WI38 (cell line): ENCODE measurements around the gene LMO1.
A peak's percentile ranks its signal among the peaks of the same experiment; 100 is the strongest.

Experiments used
- H3K4me3 ChIP-seq: 2 replicates; pipeline ENCODE4 v1.5.1; 2011; ENCODE audit warnings: low read depth, mild to moderate bottlenecking, control low read depth, low read length
- TF ChIP-seq, protein P1 (sequence below): IDR thresholded peaks from 2 replicates; pipeline ENCODE4 v1.5.1; 2012; ENCODE audit warnings: low read depth, mild to moderate bottlenecking, control low read depth, low read length

Gene LMO1

GRCh38 chr11:8251616-8252295 lies 11.9 kb downstream of the LMO1 start:
- TF ChIP-seq, protein P1, sequence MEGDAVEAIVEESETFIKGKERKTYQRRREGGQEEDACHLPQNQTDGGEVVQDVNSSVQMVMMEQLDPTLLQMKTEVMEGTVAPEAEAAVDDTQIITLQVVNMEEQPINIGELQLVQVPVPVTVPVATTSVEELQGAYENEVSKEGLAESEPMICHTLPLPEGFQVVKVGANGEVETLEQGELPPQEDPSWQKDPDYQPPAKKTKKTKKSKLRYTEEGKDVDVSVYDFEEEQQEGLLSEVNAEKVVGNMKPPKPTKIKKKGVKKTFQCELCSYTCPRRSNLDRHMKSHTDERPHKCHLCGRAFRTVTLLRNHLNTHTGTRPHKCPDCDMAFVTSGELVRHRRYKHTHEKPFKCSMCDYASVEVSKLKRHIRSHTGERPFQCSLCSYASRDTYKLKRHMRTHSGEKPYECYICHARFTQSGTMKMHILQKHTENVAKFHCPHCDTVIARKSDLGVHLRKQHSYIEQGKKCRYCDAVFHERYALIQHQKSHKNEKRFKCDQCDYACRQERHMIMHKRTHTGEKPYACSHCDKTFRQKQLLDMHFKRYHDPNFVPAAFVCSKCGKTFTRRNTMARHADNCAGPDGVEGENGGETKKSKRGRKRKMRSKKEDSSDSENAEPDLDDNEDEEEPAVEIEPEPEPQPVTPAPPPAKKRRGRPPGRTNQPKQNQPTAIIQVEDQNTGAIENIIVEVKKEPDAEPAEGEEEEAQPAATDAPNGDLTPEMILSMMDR, result no peak
- no peak overlapping the region for H3K4me3 ChIP-seq

GRCh38 chr11:8250981-8251615 lies 12.6 kb downstream of the LMO1 start:
- TF ChIP-seq, protein P1, result no peak
- H3K4me3 ChIP-seq, result no peak overlapping the region

DNA sequence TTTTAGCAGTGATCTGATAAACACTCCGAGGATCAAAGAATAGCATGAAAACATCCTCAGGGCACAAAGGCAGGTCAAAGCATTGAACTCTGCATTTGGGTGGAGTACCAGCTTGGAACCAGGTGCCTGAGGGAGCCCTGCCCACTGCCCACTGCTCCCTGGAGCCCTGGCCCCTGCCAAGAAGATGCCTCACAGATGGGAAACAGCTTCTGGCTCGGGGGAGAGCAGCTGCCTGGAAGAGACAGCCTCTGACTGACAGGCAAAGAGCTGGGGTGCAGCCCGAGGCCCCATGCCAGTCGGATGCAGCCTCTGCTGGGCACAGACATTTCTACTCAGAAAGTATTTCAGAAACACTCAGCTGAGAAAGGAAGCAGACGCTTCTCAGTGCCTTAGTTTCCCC lies 13.2 kb downstream of the LMO1 start:
- H3K4me3 ChIP-seq, result no peak overlapping the region
- TF ChIP-seq, protein P1, result no peak

DNA sequence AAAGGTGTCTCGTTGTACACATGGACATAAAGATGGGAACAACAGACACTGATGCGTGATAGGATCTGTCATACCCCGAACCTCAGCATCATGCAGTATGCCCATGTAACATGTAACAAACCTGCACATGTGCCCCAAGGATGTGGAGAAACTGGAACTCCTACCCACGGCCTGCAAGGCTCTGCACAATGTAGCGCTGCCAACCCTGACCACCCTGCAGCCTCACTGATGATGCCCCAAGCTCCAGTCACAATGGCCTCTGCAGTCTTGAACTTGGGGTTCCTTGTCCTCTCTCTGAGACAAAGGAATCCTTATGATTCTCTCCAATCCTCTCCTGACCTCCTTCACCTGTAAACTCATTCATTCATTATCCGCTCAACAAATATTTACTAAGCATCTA lies 14.2 kb downstream of the LMO1 start:
- TF ChIP-seq, protein P1, result no peak
- no peak overlapping the region for H3K4me3 ChIP-seq

DNA sequence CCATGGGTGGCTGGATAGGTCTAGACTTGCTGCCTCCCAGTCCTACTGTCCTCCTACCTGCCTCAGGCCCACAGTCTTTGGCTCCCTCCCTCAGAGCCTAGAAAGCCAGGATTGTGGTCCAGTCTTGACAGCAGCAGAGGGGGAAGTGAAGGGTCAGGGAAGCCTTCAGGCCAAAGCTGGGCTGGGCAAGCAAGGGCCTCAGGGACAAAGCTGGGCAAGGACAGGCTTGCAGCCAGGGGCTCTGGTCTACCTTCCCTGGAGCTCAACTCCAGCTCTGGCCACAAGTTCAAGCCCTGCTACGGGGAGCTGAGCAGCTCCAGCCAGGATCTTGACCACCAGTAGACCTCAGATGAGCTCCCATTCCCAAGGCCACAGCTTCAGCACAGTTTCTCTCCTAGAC lies 14.9 kb downstream of the LMO1 start:
- TF ChIP-seq, protein P1, result no peak
- H3K4me3 ChIP-seq, result no peak overlapping the region

- H3K4me3 ChIP-seq, result no peak overlapping the region
- TF ChIP-seq, protein P1, result 0 out of 2 replicates have a peak, but pooled peaks have one; percentile 9
Observed at GRCh38 chr11:8247312-8247711, 16.4 kb downstream of the LMO1 start.

DNA sequence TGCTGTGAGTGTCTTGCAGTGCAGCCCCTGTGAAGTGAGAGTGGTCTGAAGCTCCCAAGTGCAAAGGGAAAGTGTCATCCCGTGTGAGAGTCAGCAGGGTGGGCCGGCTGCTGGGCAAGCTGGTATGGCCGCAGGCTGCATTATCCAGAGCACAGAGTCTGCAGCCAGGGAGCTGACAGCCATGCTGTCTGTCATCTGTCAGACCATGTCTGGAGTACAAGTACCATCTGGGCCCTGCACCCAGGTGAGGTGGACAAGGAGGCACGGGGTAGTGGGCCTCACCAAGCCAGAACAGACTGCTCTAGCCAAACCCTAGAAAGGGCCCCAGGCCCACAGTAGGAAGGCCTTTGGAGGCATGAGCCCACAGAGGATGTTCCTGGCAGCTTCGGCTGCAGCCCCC lies 20.2 kb downstream of the LMO1 start:
- TF ChIP-seq, protein P1, result no peak

More for the DNA sequence above, 20.2 kb downstream of the LMO1 start:
- no peak overlapping the region for H3K4me3 ChIP-seq
